ENCODE results near the gene CDK5RAP2. TPM values are rescaled to one million over a fixed set of nuclear protein-coding genes. Genes with fewer than 3 reads are reported as not detected.

CDK5RAP2 gene
- total RNA-seq, 2 experiments from 2014 or later = 76.0 to 81.6 TPM

GRCh38 chr9:120441426-120442307 lies 138.3 kb downstream of the CDK5RAP2 start:
- peaks cover 98% of the 10 kb centered on the region for H3K36me3 ChIP-seq (ENCODE audit: insufficient read depth, low read length)
- no peak for DNase-seq (ENCODE audit: low spot score)
- no peak overlapping the region for H2AFZ ChIP-seq (ENCODE audit: low read length)
- H3K4me2 ChIP-seq (ENCODE audit: low read length) = no peak overlapping the region
- no TSS peak for BruUV-seq (replicated peaks)
- ChIA-PET CTCF (ENCODE audit: unreplicated experiment) (no interaction called here), POLR2A (interaction anchor here (0.9 kb wide), 1 partner anchor 1322 kb away, joined by 3 read pairs; no protein-coding TSS in a partner anchor)
- no peaks in the 10 kb centered on the region for H4K20me1 ChIP-seq (ENCODE audit: insufficient read depth, low read length)
- TF ChIP-seq EZH2phosphoT487 (IDR thresholded peaks at IDR 0.05; ENCODE audit: borderline replicate concordance, low read depth, low read length) = no peak
- TF ChIP-seq, protein P1, sequence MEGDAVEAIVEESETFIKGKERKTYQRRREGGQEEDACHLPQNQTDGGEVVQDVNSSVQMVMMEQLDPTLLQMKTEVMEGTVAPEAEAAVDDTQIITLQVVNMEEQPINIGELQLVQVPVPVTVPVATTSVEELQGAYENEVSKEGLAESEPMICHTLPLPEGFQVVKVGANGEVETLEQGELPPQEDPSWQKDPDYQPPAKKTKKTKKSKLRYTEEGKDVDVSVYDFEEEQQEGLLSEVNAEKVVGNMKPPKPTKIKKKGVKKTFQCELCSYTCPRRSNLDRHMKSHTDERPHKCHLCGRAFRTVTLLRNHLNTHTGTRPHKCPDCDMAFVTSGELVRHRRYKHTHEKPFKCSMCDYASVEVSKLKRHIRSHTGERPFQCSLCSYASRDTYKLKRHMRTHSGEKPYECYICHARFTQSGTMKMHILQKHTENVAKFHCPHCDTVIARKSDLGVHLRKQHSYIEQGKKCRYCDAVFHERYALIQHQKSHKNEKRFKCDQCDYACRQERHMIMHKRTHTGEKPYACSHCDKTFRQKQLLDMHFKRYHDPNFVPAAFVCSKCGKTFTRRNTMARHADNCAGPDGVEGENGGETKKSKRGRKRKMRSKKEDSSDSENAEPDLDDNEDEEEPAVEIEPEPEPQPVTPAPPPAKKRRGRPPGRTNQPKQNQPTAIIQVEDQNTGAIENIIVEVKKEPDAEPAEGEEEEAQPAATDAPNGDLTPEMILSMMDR (conservative IDR thresholded peaks at IDR 0.05; ENCODE audit: low read length) = no peak
- no peaks in the 10 kb centered on the region for H3K4me1 ChIP-seq (ENCODE audit: insufficient read depth, low read length, poor library complexity, severe bottlenecking)
- H3K27ac ChIP-seq (ENCODE audit: low read depth, low read length, poor library complexity, severe bottlenecking) = no peak overlapping the region
- no peak overlapping the region for H3K4me3 ChIP-seq (ENCODE audit: low read depth, low read length, poor library complexity, severe bottlenecking)
- H3K9me3 ChIP-seq (ENCODE audit: low read length) = no peaks in the 10 kb centered on the region
- H3K79me2 ChIP-seq (ENCODE audit: insufficient read depth, low read depth, low read length) = no peaks in the 10 kb centered on the region
- intact Hi-C loops (cut with micrococcal nuclease; ENCODE audit: unreplicated experiment) = no loop called here
- no peaks in the 10 kb centered on the region for H3K9me2 ChIP-seq (ENCODE audit: insufficient read depth, low read length)

DNA sequence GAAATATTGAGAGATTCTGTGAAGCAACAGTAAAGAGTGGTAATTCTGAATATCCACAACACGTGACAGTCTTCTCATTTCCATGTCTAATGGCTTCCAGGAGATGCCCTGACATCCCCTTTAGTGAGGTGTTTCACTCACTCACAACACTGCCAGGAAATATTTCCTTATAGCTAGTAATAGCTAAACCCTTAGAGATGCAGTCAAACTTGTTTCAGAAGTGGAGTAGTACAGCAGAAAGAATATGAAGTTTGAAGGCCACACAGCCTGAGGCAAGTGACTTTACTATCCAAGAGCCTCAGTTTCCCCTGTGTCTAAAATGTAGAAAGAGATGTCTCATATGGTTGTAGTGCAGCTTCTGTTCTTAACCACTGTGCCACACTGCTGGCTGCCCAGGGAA lies 139.2 kb downstream of the CDK5RAP2 start:
- H3K79me2 ChIP-seq (ENCODE audit: insufficient read depth, low read depth, low read length) = no peaks in the 10 kb centered on the region
- no peaks in the 10 kb centered on the region for H3K4me1 ChIP-seq (ENCODE audit: insufficient read depth, low read length, poor library complexity, severe bottlenecking)
- H3K27ac ChIP-seq (ENCODE audit: low read depth, low read length, poor library complexity, severe bottlenecking) = no peak overlapping the region
- H3K9me3 ChIP-seq (ENCODE audit: low read length) = no peaks in the 10 kb centered on the region
- intact Hi-C loops (cut with micrococcal nuclease; ENCODE audit: unreplicated experiment) = no loop called here
- ChIA-PET POLR2A (no interaction called here), CTCF (ENCODE audit: unreplicated experiment) (no interaction called here)
- H3K4me3 ChIP-seq (ENCODE audit: low read depth, low read length, poor library complexity, severe bottlenecking) = no peak overlapping the region
- H2AFZ ChIP-seq (ENCODE audit: low read length) = no peak overlapping the region
- no peak for DNase-seq (ENCODE audit: low spot score)
- H3K4me2 ChIP-seq (ENCODE audit: low read length) = no peak overlapping the region
- no TSS peak for BruUV-seq (replicated peaks)
- TF ChIP-seq EZH2phosphoT487 (IDR thresholded peaks at IDR 0.05; ENCODE audit: borderline replicate concordance, low read depth, low read length) = no peak
- TF ChIP-seq, protein P1 (conservative IDR thresholded peaks at IDR 0.05; ENCODE audit: low read length) = no peak
- no peaks in the 10 kb centered on the region for H4K20me1 ChIP-seq (ENCODE audit: insufficient read depth, low read length)
- H3K36me3 ChIP-seq (ENCODE audit: insufficient read depth, low read length) = peaks cover 98% of the 10 kb centered on the region
- no peaks in the 10 kb centered on the region for H3K9me2 ChIP-seq (ENCODE audit: insufficient read depth, low read length)

GRCh38 chr9:120439926-120440325 lies 140.0 kb downstream of the CDK5RAP2 start:
- Histone ChIP-seq H3K4me2 (ENCODE audit: low read length) (no peak overlapping the region), H3K27ac (ENCODE audit: low read depth, low read length, poor library complexity, severe bottlenecking) (no peak overlapping the region), H3K4me3 (ENCODE audit: low read depth, low read length, poor library complexity, severe bottlenecking) (no peak overlapping the region), H3K4me1 (ENCODE audit: insufficient read depth, low read length, poor library complexity, severe bottlenecking) (no peaks in the 10 kb centered on the region), H3K9me2 (ENCODE audit: insufficient read depth, low read length) (no peaks in the 10 kb centered on the region), H3K9me3 (ENCODE audit: low read length) (no peaks in the 10 kb centered on the region), H3K36me3 (ENCODE audit: insufficient read depth, low read length) (peaks cover 97% of the 10 kb centered on the region), H3K79me2 (ENCODE audit: insufficient read depth, low read depth, low read length) (no peaks in the 10 kb centered on the region), H2AFZ (ENCODE audit: low read length) (no peak overlapping the region), H4K20me1 (ENCODE audit: insufficient read depth, low read length) (no peaks in the 10 kb centered on the region)
- no TSS peak for BruUV-seq (replicated peaks)
- CTCF ChIA-PET (ENCODE audit: unreplicated experiment) = no interaction called here
- POLR2A ChIA-PET = no interaction called here
- TF ChIP-seq, protein P1 (conservative IDR thresholded peaks at IDR 0.05; ENCODE audit: low read length) = no peak
- TF ChIP-seq EZH2phosphoT487 (IDR thresholded peaks at IDR 0.05; ENCODE audit: borderline replicate concordance, low read depth, low read length) = no peak
- intact Hi-C loops (cut with micrococcal nuclease; ENCODE audit: unreplicated experiment) = no loop called here
- no peak for DNase-seq (ENCODE audit: low spot score)

All from OCI-LY7 (cell line).